HEK293 (cell line): ENCODE results near the gene PIK3CA.

ENCODE experiments used
- CTCF ChIA-PET: fragments of 350-600 bp; formaldehyde crosslinking; extraction: SDS; loops from one replicate; lab custom pipeline; 2021; ENCODE audit warnings: antibody characterized with exemption; lab: Yijun Ruan, JAX
- POLR2A ChIA-PET: fragments of 300-600 bp; formaldehyde crosslinking; extraction: SDS; loops from one replicate; lab custom pipeline; 2020; ENCODE audit warnings: antibody characterized with exemption, inconsistent platforms; lab: Yijun Ruan, JAX
- H3K27ac ChIP-seq: fragments of 200-500 bp; sonication (Bioruptor generic); 2 replicates; pipeline ENCODE4 v1.5.1; 2014; ENCODE audit warnings: low read depth, low read length, control low read depth, inconsistent platforms; ENCODE audit errors: extremely low read depth
- H3K36me3 ChIP-seq, 2 experiments: fragments of 200-500 bp in 1 of 2; sonication (Bioruptor generic) in 1 of 2; 1 replicate in 1 of 2; 2 replicates in 1 of 2; pipeline ENCODE4 v1.5.1; 2014 to 2017; ENCODE audit warnings: inconsistent platforms in 2 of 2, low read length in 2 of 2; ENCODE audit not compliant: control insufficient read depth in 2 of 2, insufficient read depth in 1 of 2
- H3K4me1 ChIP-seq: fragments of 200-500 bp; sonication (Bioruptor generic); 2 replicates; pipeline ENCODE4 v1.5.1; 2014; ENCODE audit warnings: mild to moderate bottlenecking, low read length, inconsistent platforms; ENCODE audit not compliant: control insufficient read depth, insufficient read depth
- H3K4me3 ChIP-seq: 2 replicates; pipeline ENCODE4 v1.5.1; 2011; ENCODE audit warnings: low read depth, mild to moderate bottlenecking, control low read depth, low read length, moderate library complexity
- H3K9me3 ChIP-seq: fragments of 200-500 bp; sonication (Bioruptor generic); 2 replicates; pipeline ENCODE4 v1.5.1; 2014; ENCODE audit warnings: low read depth, low read length, inconsistent platforms; ENCODE audit not compliant: control insufficient read depth, insufficient read depth
- MZF1 ChIP-seq: fragments of 450-650 bp; formaldehyde crosslinking; IDR thresholded peaks from 2 replicates; pipeline ENCODE4 v1.5.1; 2017; ENCODE audit warnings: missing biosample characterization, missing genetic modification characterization, borderline replicate concordance
- PRDM10 ChIP-seq: fragments of 450-650 bp; formaldehyde crosslinking; IDR thresholded peaks from 2 replicates; pipeline ENCODE4 v1.5.1; 2016; ENCODE audit warnings: missing biosample characterization, missing genetic modification characterization
- SETDB1 ChIP-seq: IDR thresholded peaks from one replicate; pipeline ENCODE4 v1.6.1; 2017; ENCODE audit warnings: mild to moderate bottlenecking, low read length, moderate library complexity, mixed read lengths; ENCODE audit not compliant: insufficient read length
- ZBTB17 ChIP-seq: fragments of 450-650 bp; formaldehyde crosslinking; IDR thresholded peaks from 2 replicates; pipeline ENCODE4 v1.5.1; 2016; ENCODE audit warnings: missing biosample characterization, missing genetic modification characterization
- ZBTB26 ChIP-seq: fragments of 450-650 bp; formaldehyde crosslinking; optimal IDR thresholded peaks from 2 replicates; pipeline ENCODE3; 2016; ENCODE audit warnings: missing biosample characterization, mild to moderate bottlenecking, missing genetic modification characterization
- ZBTB6 ChIP-seq: fragments of 450-650 bp; formaldehyde crosslinking; IDR thresholded peaks from 2 replicates; pipeline ENCODE4 v1.5.1; 2017; ENCODE audit warnings: missing biosample characterization, missing genetic modification characterization
- ZBTB8A ChIP-seq: fragments of 450-650 bp; formaldehyde crosslinking; IDR thresholded peaks from 2 replicates; pipeline ENCODE4 v1.5.1; 2016; ENCODE audit warnings: missing biosample characterization, missing genetic modification characterization
- ZFP41 ChIP-seq: fragments of 450-650 bp; formaldehyde crosslinking; IDR thresholded peaks from 2 replicates; pipeline ENCODE4 v1.5.1; 2016; ENCODE audit warnings: missing biosample characterization, missing genetic modification characterization, borderline replicate concordance
- ZNF184 ChIP-seq: fragments of 450-650 bp; IDR thresholded peaks from 2 replicates; pipeline ENCODE4 v1.5.1; 2018; ENCODE audit warnings: missing biosample characterization, mild to moderate bottlenecking, missing genetic modification characterization
- ZNF202 ChIP-seq: fragments of 450-650 bp; formaldehyde crosslinking; IDR thresholded peaks from 2 replicates; pipeline ENCODE4 v1.5.1; 2016; ENCODE audit warnings: missing biosample characterization, missing genetic modification characterization, borderline replicate concordance
- ZNF266 ChIP-seq: fragments of 450-650 bp; formaldehyde crosslinking; IDR thresholded peaks from 2 replicates; pipeline ENCODE4 v1.5.1; 2016; ENCODE audit warnings: missing biosample characterization, missing genetic modification characterization, low read depth
- ZNF549 ChIP-seq: fragments of 450-650 bp; IDR thresholded peaks from 2 replicates; pipeline ENCODE4 v1.5.1; 2018; ENCODE audit warnings: missing biosample characterization, missing genetic modification characterization, mild to moderate bottlenecking, inconsistent platforms, moderate library complexity
- ZNF561 ChIP-seq: fragments of 450-650 bp; IDR thresholded peaks from 2 replicates; pipeline ENCODE4 v1.5.1; 2018; ENCODE audit warnings: missing biosample characterization, missing genetic modification characterization, borderline replicate concordance
- ZNF660 ChIP-seq: fragments of 450-650 bp; IDR thresholded peaks from 2 replicates; pipeline ENCODE4 v1.5.1; 2018; ENCODE audit warnings: missing biosample characterization, mild to moderate bottlenecking, missing genetic modification characterization
- ZNF707 ChIP-seq: fragments of 450-650 bp; formaldehyde crosslinking; IDR thresholded peaks from 2 replicates; pipeline ENCODE4 v1.5.1; 2016; ENCODE audit warnings: missing biosample characterization, missing genetic modification characterization
- ZSCAN30 ChIP-seq: fragments of 450-650 bp; IDR thresholded peaks from 2 replicates; pipeline ENCODE4 v1.5.1; 2018; ENCODE audit warnings: missing biosample characterization, mild to moderate bottlenecking, missing genetic modification characterization, moderate library complexity

The PIK3CA gene

GRCh38 chr3:179260949-179261765 is 113.0 kb downstream of the PIK3CA start:
- POLR2A ChIA-PET, result no interaction called here

GRCh38 chr3:179263134-179263533 is 115.0 kb downstream of the PIK3CA start:
- no peaks in the 10 kb centered on the region for H3K36me3 ChIP-seq
- TF ChIP-seq ZNF202, result 0 out of 2 replicates have a peak, but pooled peaks have one; percentile 24
- no peak for TF ChIP-seq SETDB1
- TF ChIP-seq, all 188 proteins: peak for 1
- ChIA-PET CTCF (no interaction called here), POLR2A (interaction anchor here (0.6 to 0.7 kb wide), 2 partner anchors 13 to 115 kb away, joined by 4 read pairs; partner anchors contain the start of gene PIK3CA)
- Histone ChIP-seq H3K4me3 (no peak overlapping the region), H3K9me3 (no peaks in the 10 kb centered on the region), H3K27ac (no peak overlapping the region), H3K4me1 (no peaks in the 10 kb centered on the region)

More at GRCh38 chr3:179260949-179261765, 113.0 kb downstream of the PIK3CA start:
- CTCF ChIA-PET, result interaction anchor here (1.2 kb wide), 1 partner anchor 54 kb away, joined by 3 read pairs; no protein-coding TSS in a partner anchor
- no peak overlapping the region for H3K27ac ChIP-seq
- H3K9me3 ChIP-seq, result no peaks in the 10 kb centered on the region
- TF ChIP-seq ZNF561 (tag by site-specific recombination) (peak; percentile 56; the same call in 1 of the 2 replicates), ZBTB26 (tag by site-specific recombination) (peak; percentile 65), ZNF707 (tag by site-specific recombination) (no peak), PRDM10 (tag by site-specific recombination) (peak; percentile 54), ZNF549 (tag by site-specific recombination) (no peak), ZNF266 (tag by site-specific recombination) (no peak), ZFP41 (tag by site-specific recombination) (no peak), MZF1 (peak; percentile 49; the same call in 1 of the 2 replicates), ZSCAN30 (tag by site-specific recombination) (peak; percentile 60), ZBTB8A (peak; percentile 57), ZNF202 (no peak), ZNF660 (tag by site-specific recombination) (0 out of 2 replicates have a peak, but pooled peaks have one; percentile 48), ZBTB6 (tag by site-specific recombination) (peak; percentile 18; the same call in 1 of the 2 replicates), ZNF184 (no peak), ZBTB17 (tag by site-specific recombination) (no peak)
- H3K4me3 ChIP-seq, result peak overlapping the region; percentile 44
- no peaks in the 10 kb centered on the region for H3K4me1 ChIP-seq
- H3K36me3 ChIP-seq, result no peaks in the 10 kb centered on the region
